Ammon's horn (tissue), 1 donor: Measurements from ENCODE around the gene SV2B.

ENCODE experiments used
- DNase-seq: peaks from one replicate; pipeline ENCODE4 v3.0.0-alpha.2; 2016; ENCODE audit warnings: low spot score

The SV2B gene

DNA sequence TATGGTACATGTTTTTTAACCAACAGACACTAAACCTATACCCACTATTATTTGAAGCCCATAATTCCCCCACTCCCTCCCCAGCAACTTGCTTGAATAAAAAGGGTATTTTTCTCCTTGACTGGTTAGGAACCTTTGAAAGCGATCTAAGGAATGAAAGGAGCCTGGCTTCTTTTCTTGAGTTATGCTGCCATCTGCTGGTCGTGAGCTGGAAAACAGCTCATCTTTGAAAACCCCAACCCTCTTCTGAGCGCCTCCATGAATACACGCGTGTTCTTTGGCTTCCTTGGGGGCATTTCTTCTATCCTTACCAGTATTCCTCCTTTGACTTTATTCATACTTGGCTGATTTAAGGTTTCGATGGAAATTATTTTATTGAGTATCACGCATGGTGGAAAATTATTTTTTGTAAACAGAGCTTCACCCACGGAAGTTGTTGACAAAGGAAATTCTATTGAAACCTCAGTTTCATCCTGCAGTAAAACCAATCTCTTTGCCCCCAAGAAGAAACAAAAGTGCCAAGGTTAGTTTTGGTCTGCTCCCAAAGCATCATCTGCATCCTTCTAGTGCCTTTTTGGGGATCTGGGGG is 171.6 kb downstream of the SV2B start:
- DNase-seq, result peak; percentile 82

DNA sequence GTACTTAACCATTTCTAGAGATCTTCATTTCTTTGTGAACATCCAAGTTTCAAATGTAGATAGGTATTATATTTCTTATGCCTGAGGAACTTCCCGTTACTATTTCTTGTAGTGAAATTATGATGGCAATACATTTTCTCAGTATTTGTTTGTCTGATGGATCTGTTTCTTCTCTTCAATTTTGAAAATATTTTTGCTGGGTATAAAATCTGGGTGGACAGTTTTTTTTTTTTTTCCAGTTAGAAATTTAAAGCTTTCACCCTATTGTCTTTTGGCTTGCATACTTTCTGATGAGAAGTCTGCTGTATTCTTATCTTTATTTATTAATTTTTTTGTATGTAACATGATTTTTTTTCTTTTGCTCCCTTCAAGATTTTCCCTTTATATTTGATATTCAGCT is 175.8 kb downstream of the SV2B start:
- no peak for DNase-seq

DNA sequence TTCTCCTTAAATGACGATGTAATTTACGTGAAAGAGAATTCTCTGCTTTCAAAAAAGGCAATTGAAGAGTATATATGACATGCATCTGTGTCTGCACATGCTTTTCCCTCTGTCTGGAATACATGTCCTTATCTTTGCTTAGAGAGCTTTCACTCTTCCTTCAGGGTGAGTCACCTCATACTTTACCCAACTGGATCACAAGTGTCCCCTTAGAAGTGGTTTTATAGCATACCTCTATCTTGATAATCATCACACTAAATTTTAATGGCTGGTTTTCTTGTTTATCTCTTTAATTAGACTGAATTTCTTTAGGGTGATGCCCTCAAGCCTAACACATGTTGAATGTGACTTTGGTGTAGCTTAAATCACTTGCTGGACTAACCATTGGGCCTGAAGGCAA is 178.9 kb downstream of the SV2B start:
- no peak for DNase-seq

DNA sequence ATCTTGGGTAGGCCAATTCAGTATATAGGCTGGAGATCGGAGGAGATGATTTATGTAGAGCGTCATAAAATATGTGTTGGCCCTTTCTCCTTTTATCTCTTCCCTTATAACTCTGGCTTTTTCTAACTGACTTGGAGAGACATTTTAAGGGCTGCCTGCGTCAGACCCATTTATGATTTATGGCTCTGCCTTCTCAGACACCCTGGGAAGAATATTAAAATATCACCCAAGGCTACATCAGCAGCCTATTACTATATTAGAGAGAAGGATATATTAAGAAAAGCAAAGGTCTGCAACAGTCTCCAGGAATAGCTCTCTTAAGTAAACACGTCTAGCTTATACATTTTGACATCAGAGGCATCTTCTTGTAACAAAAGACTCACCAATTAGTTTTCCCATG is 179.4 kb downstream of the SV2B start:
- DNase-seq, result no peak

DNA sequence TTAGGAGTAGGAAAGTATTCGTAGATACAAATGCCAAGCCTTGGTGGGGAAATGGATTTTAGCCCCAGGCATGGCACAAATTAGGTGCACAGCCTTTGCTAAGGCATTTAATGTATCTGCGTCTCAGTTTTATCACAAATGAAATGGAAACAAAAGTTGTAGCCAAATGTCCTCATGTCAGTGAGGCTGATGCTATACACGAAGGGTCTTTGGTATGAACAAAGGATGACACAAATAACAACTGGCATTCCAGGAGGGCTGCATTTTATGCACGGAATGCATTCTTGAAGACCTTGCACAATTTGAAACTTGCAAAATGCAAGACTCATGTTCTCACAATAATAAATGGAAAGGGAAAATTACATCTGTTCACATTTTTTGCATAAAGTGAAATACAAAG is 181.9 kb downstream of the SV2B start:
- no peak for DNase-seq

DNA sequence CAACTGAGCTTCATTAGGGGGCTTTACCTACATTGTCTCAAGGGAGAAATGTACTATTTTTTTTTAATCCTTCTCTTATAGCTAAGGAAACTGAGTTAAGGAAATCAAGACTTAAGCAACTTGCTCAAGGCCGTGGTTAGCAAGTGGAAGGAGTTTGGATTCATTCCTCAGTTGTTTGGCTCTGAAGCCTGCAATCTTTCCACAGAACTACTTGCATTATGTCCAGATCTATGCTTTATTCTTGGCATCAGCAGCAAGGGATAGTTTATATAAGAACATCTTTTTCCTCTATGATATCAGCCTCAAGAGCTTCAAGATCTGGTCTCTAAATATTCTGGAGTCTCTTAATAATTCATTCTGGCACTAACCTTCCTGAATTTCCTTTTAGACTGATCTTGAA is 182.4 kb downstream of the SV2B start:
- DNase-seq, result no peak

DNA sequence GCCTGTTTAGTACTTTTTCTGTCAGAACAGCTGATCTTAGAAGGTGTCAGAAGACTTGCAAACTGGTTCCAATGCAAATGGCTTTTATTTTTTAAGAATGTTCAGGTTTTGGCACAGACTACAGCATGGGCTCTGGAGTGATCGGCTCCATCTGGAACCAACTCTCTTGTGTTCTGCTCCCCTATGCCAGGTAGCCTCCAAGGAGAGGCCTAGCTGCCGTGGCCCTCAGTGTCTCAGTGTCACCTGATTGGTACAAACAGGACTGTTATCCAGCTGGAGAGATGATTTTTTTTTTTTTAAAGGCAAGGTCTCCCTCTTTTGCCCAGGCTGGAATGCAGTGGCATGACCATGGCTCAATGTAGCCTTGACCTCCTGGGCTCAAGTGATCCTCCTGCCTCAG is 183.1 kb downstream of the SV2B start:
- no peak for DNase-seq

DNA sequence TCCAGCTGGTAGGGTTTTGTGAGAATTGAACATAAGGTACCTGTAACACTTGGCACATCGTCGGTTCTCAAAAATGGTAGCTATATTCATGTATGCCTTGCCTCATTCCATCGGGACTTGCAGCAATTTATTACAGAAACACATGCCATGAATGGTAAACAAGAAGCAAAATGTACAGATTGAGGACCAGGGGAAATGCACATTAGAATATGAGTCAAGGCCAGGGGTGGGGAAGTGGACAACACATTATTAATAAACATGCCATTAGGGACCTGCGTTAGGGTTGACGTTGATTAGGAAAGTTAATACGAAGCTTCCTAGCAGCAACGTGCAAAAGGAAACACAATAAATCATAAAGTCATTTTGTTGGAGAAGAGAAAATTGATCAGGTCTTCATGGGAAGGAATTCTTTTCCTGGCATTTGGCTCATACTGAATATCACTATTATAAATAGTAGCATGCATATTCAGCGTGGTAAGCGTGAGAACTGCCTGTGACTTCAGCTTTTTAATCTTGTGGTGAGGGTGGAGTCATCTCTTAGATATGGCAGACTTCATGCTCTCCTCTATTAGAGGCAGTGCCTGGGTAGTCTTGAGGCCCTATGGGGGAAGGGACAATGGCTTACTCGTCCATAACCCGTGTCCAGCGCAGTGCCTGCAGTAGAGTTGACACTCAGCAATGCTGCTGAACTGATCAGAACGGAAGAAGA is 184.9 kb downstream of the SV2B start:
- no peak for DNase-seq

DNA sequence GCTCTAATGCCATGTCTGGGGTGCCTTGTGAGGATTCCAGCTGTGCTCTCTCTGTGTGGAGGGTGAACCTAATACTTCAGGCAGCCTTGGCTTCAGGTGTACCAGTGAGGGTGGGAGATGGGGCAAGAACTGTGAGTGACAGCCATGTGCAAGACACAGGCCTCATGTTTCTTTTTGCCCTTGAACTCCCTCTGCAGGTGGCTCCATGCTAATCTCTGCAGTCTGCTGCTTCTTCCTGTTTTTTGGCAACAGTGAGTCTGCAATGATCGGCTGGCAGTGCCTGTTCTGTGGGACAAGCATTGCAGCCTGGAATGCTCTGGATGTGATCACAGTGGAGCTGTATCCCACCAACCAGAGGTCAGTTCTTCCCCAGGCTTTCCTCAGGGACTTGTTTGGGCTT is 189.3 kb downstream of the SV2B start:
- DNase-seq, result no peak

DNA sequence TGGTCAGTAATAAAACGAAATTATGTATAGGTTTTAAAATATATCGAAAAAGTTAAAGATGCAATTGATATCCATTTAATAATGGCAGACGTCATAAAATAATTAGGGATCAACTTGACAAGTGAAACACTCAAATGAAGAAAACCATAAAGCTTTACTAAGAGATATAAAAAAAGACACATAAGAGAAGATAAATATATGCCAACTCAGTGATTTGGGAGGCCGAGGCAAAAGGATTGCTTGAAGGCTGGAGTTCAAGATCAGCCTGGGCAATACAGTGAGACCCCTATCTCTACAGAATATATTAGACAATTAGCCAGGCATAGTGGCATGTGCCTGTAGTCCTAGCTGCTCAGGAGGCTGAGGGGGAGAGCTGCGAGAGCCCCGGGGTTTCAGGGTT is 190.5 kb downstream of the SV2B start:
- DNase-seq, result no peak

DNA sequence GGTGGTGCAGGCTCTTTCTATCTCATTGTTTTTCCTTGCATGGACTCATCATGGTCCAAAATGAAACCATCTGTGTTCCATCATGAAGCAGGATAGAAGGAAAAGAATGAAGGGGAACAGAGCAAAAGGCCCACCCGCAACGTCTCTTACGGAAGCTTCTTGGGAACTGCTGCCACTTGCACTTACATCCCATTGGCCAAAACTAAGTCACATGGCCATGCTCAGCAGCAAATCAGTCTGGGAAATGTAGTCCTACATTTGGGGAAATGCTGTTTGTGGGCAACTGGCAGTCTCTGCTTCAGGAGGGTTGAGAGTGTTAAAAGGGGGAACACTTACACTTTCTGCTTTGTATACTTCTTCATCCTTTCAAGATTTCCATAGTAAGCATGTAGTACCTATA is 191.6 kb downstream of the SV2B start:
- peak; percentile 56 for DNase-seq

DNA sequence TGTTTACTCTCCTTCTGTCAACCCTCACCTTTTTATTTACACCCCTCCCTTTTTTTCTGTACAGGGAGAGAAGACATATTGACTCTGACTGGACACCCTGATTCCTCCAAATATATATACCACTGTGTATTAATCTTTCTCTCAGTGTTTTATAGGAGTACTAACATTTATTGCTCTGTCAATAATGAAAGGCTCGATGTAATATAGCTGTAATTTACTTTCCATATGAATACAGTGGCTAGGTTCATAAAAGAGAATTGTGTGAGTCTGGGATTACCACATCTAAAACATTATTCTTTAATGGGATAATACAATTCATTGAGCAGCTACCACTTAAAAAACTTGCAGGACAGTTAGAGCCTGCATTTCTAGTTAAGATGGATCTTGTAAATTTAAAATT is 194.3 kb downstream of the SV2B start:
- DNase-seq, result no peak

DNA sequence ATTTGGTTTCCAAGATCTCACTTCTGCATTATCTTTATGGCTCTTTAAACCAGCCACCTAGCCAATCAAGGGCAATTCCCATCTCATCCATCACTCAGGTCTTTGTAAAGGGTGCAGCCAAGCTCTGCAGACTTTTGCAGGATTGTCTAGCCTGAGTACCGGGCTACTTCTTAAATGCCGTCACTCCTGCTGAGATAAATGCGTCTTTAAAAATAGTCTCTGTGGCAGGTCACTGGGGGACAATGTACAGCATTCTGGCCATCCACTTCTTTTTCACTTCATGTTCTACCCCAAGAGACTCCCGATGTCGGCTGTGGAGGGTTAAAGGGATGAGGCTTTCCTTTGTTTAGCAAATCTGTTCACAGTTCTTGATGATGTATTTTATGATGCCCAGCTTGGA is 194.7 kb downstream of the SV2B start:
- DNase-seq, result no peak

DNA sequence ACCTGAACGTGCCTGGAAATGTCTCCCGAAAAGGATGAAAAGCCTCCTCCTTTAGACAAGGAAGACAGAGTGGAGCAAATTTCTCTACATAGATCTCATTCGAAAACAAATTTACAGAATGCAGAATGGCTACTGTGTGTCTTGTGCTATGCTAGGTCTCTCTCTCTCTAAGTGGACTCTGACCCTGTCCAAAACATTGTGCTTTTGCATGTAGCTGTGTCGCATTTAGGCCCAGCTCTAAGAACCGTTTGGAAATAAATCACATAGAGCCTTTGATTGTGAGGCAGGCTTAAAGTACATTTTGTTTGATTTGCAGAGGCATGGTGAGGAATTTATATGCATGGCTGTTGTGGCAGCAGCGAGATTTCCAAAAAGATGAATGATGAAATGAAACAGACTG is 198.0 kb downstream of the SV2B start:
- no peak for DNase-seq

DNA sequence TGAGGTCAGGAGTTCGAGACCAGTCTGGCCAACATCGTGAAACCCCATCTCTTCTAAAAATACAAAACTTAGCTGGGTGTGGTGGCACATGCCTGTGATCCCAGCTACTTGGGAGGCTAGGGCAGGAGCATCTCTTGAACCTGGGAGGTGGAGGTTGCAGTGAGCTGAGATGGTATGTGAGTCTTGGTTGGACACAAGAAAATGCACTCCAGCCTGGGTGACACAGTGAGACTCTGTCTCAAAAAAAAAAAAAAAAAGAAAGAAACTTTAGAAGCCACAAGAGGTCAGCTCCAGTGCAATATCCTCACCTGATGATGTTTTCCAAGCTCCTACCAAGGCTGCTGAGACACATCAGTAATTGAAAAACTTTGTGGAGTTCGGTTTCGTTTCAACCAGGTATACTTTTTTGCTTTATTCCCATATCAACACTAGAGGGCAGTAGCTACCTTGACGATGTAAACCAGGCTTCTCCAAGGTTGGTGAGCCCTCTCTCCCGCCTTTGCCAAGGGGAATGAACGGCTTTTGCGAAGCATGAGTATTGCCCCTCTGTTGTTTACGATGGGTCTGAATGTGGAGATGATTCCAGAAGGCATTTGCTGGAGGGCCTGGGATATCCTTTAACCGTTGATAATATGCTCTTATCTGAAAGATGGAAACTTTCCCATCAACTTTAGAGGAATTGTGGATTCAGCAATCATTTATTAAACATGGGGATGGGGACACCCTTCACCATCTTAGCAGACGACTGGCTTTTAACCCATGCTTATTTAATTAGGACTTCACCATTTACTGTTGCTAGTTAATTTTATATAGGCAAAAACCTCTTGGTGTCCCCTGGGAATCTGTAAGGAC is 202.8 kb downstream of the SV2B start:
- peak; percentile 81 for DNase-seq

DNA sequence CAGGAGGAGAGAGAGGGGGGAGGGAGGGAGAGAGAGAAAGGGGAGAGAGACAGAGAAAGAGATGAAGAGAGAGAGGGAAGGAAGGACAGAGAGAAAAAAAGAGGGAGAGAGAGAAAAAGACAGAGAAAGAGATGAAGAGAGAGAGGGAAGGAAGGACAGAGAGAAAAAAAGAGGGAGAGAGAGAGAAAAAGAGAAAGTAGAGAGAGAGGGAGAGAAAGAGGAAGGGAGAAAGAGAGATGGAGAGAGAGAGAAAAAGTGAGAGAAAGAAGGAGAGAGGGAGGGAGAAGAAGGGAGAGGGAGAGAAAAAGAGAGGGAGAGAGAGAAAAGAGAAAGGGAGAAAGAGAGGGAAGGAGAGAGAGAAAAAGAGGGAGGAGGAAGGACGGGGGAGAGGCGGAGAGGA is 204.2 kb downstream of the SV2B start:
- no peak for DNase-seq

DNA sequence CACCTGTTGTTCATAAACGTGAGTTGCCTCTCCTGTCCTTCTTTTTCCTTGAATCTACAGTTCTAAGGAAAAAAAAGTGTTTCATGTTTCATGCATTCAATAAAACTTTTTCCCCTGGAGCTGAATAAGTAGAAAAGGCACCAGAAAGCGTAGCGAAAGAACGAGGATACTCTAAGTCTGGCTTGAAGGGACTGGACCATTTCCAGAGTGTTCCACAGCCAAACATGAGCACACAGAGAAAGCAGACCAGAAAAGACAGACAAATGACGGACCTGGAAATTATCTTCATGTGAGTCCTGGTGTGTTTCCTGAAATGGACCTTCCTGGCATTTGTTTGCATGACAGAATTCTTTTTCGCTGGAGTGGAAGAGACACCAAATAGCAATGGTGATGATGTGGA is 204.7 kb downstream of the SV2B start:
- no peak for DNase-seq

DNA sequence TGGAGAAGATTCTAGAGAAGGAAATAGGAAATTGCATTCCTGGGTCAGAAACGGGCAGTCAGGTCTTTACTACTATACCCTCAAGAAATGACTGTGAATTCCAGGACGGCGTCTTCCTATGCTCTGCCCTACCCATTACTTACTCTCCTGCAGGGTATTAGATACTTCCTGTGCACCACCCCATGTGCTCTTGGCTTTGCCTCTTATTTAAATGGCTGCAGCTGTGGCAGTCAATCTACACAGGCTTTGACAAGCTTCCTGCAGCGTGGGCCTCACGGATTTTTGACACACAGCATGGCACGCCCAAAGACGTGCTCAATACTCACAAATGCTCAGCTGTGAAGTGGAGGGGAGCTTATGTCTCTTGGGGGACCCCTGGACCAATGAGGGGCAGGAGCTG is 206.1 kb downstream of the SV2B start:
- DNase-seq, result no peak

DNA sequence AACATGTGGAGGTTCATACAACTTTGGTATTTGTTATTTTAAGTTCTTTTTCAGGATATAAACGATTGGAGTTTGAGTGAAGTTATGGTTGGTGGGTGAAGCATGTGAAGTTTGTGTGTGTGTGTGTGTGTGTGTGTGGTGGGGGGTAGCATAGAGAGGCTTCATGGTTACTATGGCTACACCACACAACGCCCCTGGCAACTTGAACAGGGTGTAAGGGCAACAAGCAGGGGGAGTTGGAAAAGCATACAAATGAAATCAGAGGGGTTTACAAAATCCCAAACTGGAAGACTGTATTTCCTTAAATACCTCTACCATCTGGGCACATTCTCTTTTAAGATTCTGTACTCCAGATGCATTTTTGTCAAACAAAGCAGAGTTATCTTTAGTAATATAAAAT is 207.5 kb downstream of the SV2B start:
- DNase-seq, result no peak

DNA sequence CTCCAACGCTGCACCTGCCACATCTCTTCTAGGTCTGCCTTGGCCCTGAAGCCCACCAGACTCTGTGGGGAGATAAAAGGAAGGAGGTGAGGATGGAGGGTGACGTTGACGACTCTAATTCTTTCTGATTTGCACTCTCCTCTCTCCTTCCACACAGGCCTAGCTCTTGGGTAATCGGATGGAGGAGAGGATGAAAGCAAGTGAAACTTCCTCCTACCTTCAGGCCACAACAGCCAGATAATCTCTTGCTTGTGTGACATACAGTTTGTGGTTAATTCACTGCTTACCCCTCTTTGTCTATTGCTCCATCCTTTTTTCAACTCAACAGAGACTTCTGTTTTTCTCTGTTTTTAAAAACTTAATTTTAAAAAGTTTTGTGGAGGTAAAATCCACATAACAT is 208.1 kb downstream of the SV2B start:
- DNase-seq, result no peak

DNA sequence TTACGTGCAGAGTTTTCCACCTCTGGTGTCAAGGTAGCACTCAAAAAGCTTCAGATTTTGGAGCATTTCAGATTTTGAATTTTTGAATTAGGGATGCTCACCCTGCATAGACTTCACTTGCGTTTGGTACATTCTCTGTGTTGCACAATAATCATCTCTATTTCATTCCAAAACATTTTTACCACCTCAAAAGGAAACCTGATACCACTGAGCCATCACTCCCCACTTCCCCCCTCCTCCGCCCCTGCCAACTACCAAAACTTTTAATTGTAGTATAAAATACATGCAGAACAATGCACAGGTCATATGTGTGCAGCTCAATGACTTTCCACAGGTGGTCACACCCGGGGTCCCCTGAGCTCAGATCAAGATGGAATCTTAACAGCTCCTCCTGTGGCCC is 208.8 kb downstream of the SV2B start:
- no peak for DNase-seq

DNA sequence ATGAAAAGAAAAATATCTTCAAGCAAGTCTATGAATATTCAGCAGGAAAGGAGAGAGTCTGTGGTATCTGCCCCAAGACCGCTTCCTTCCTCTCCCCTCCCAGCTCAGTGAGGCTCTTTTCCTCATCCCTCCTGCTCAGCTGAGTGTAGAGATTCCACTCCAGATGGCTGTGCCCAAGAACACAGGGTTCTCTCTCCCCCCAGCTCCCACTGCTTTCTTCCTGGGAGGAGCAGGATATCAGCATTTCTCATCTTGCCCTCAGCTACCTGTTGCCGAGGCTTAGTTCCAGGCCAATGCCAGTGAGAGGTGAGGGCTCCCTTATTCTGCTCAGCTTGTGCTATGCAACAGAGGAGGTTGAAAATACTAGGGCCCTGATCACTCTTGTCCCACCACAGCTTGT is 211.9 kb downstream of the SV2B start:
- no peak for DNase-seq

DNA sequence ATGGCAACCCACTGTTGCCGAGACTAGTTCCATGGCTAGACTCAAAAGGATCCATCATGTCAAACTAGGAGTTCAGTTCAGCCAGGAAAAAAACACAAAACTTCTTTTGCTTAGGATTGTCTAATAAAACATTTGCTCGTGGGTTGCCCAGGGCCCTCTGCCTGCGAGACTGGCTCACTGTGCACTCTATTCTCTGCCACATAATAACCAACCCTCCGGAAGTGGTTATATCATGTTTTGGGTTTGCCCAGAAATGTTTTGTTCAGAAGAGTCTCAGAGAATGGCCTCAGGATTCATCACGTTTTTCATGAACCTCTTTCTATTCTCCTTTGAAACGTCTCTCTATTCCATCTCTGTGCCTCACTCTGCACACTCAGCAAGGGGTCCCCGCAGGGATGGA is 216.1 kb downstream of the SV2B start:
- DNase-seq, result no peak
